GM11168 (cell line): ENCODE data around the gene TAF8.

Source experiments
- in situ Hi-C: fragments of 300-500 bp; cut with MboI; formaldehyde crosslinking; loops from one replicate; pipeline ENCODE4 v1.12.0; 2022; ENCODE audit warnings: low sequenced_read_pairs; ENCODE audit not compliant: unreplicated experiment

The TAF8 gene

GRCh38 chr6:42091718-42092023 lies 41.3 kb downstream of the TAF8 start:
- in situ Hi-C loops: no loop called here

GRCh38 chr6:42093582-42094329 lies 43.4 kb downstream of the TAF8 start:
- in situ Hi-C loops: no loop called here

GRCh38 chr6:42095094-42095493 lies 44.8 kb downstream of the TAF8 start:
- in situ Hi-C loops: no loop called here

- in situ Hi-C loops: no loop called here
Observed at GRCh38 chr6:42095776-42096541, 45.6 kb downstream of the TAF8 start.

GRCh38 chr6:42099340-42100028 lies 49.2 kb downstream of the TAF8 start:
- in situ Hi-C loops: no loop called here

DNA sequence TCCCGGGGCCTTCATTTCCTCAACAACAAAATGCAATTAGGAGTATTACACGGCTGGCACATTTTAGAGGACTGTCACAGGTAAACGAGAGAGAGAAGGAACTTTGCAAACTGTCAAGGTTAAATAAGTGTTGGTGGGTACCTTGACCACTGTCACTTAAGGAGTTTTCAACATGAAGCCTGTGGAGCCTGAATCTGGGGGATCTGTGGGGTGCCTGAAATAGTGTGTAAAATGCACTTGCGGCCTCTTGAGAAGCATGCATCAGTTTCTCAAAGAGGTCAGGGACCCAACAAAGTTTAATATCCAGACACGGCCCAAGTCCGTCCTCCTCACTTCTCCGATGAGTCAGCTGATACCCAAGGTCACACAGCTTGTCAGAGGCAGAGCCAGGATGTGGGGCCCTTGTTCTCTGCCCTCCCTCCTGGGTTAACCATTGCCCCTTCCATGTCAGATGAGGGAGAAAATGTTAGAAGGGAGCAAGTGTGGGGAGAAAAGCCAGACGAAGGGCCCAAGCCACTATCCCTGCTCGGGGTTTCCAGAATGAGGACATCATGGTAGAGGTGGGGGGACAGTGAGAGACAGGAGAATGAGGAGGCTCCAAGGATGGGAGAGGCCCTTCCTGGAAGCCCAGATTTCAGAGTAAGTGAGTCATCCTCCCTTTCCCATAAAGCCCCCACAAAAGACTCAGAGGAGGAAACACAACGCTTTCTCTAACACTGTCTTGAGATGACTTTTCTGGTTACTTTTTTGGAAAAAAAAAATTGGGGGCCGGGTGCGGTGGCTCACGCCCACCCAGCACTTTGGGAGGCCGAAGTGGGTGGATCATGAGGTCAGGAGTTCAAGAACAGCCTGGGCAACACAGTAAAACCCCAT lies 49.9 kb downstream of the TAF8 start:
- in situ Hi-C loops: no loop called here

- in situ Hi-C loops: no loop called here
Observed at GRCh38 chr6:42101186-42101657, 50.9 kb downstream of the TAF8 start.

- in situ Hi-C loops: no loop called here
Observed at GRCh38 chr6:42103216-42103615, 52.9 kb downstream of the TAF8 start.

DNA sequence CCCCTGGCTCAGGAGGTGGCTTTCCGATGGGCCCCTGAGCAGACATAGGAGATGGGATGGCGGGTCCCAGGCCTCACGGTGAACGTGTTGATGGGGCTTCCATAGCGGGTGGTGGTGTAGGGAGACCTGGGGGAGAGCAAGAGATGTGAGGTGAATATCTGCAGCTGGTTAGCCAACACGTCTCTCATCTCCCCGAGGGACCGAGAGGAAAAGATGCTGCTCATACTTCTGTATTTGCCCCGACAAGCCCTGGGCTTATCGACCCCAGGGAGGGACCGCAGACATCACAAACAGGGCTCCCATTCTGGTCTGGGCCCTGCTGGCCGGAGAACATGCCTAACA lies 53.4 kb downstream of the TAF8 start:
- in situ Hi-C loops: no loop called here

- in situ Hi-C loops: no loop called here
Observed at GRCh38 chr6:42104095-42104803, 53.9 kb downstream of the TAF8 start.

GRCh38 chr6:42104804-42105125 lies 54.4 kb downstream of the TAF8 start:
- in situ Hi-C loops: no loop called here

DNA sequence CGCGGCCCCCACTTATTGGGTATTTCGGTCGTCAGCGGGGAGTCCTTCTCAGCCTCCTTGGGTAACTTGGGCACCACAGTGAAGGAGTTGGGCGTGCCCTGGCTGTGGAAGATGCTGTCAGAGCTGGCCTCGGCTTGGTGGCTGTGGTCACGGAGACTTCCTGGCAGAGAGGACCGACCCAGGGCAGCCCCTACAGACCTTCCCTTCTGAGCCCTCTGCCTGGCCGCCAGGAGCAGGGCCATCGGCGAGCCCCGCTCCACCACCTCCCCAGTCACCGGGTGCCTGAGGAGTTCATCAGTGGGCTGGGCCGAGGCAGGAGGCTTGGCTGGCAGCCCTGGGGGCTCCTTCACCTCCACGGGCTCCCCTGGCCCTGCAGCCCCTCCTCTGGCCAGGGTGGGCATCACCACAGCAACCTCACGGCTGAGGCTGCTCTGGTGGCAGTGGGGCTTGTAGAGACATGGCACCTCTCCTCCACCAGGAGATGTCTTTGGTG lies 54.9 kb downstream of the TAF8 start:
- in situ Hi-C loops: no loop called here

GRCh38 chr6:42105709-42106108 lies 55.4 kb downstream of the TAF8 start:
- in situ Hi-C loops: no loop called here

DNA sequence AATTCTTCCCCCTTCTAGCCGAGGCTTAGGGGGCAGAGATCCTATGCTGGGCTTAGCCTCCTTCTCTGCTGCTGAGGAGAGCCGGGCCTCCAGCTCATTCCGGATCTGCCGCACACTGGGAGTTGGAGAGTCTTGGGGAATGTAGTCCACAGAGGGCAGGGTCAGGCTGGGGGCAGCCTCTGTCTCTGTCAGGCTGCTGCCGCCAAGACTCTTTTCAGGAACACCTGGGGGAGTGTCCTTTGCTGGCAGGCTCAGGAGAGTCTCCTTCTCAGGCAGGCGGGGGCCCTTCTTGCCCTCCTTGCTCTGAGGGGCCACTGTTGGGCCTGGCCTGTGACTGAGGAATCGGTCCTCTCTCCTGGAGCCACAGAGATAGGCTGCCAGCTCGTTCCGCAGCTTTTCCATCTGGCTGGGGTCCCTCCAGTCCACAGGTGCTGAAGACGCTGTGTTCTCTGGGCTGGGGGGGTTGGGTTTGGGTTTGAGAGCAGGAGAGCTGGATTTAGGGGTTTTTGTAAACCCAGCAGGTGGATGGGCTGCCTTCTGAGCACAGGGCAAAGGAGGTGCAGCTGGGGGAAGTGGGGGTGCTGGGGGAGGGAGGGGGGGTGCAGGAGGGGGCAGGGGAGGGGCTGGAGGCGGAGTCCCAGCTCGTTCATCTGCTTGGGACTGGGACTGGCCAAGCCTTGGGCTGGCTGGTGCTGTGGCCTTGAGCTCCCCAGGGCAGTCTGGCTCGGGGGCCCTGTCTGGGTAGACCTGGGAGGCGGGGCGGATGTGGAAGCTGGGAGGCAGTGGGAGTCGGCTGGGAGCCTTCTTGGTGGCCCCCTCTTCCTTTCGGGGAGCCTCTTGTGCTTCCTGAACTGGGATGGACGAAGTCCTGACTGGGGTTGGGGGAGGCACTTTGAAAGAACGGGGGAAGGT lies 56.0 kb downstream of the TAF8 start:
- in situ Hi-C loops: no loop called here

DNA sequence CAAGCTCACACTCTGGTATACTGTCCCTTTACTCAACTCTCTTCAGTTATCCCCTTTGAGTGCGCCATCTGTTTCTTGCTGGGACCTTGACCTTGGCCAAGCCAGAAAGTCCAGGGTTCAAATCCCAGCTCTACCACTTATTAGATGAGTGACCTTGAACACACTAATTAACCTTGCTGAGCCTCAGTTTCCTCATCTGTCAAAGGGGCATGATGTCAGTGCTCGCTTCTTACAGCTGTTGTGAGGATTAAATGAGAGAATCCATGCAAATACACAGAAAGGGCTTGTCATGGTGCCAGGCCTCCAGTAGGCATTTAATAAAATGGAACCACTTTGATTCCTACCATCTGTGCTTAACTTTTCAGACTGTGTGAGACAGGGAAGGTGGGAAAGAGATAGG lies 57.7 kb downstream of the TAF8 start:
- in situ Hi-C loops: no loop called here

GRCh38 chr6:42110683-42111082 lies 60.4 kb downstream of the TAF8 start:
- in situ Hi-C loops: no loop called here

DNA sequence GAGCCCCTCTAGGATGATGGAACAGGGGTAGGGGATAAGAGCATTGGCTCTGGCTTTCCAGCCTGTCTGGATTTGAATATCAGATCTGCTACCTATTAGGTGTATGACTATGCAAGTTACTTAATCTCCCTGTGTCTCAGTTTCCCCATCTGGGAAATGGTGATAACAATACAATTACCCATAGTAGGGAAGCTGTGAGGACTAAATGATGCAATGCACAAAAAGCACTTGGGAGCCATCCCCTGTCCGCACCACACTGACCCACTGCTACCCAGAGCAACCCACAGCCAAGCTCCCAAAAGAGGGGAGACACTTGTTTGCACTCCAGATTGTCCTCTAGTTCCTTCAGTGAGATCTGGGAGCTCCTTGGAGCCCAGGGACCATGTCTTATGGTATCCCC lies 62.0 kb downstream of the TAF8 start:
- in situ Hi-C loops: no loop called here

DNA sequence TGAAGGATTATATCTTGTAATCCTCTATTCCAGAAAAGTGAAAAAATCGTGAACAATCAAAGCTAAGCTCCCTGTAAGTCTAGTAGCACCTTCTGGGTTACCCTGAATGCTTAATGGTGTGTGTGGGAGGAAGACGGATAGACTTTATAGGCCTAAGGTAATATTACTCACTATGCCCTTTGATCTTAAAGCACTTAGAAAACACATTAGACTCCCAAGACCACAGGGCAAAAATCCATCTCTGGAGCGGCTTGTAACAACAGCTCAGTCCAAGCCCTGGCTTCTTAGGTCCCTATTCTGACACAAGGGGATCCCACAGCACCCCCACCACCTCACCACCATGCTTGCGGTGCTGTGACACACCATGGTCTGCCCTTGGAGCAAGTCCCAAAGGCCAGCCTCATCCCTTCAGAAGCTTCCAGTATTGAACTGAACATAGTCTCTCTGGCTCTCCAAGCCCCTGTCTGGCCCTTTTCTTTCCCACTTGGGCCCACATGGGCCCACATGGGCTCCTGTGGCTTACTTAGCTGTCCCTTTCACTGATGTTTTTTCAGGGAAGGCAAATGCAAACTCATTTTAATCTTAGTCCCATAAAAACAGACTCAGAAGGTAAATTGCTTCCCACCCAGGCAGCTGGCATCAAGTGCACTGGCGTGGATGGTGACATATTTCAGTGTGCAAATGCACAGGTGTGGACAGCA lies 63.8 kb downstream of the TAF8 start:
- in situ Hi-C loops: no loop called here
